Measurements from ENCODE around the gene NEUROG2. TPM values are rescaled to one million over a fixed set of nuclear protein-coding genes. Genes with fewer than 3 reads are reported as not detected.

The NEUROG2 gene
- total and polyA plus RNA-seq, 2 of the 4 experiments (the other 2 are of a cell fraction): not detected

DNA sequence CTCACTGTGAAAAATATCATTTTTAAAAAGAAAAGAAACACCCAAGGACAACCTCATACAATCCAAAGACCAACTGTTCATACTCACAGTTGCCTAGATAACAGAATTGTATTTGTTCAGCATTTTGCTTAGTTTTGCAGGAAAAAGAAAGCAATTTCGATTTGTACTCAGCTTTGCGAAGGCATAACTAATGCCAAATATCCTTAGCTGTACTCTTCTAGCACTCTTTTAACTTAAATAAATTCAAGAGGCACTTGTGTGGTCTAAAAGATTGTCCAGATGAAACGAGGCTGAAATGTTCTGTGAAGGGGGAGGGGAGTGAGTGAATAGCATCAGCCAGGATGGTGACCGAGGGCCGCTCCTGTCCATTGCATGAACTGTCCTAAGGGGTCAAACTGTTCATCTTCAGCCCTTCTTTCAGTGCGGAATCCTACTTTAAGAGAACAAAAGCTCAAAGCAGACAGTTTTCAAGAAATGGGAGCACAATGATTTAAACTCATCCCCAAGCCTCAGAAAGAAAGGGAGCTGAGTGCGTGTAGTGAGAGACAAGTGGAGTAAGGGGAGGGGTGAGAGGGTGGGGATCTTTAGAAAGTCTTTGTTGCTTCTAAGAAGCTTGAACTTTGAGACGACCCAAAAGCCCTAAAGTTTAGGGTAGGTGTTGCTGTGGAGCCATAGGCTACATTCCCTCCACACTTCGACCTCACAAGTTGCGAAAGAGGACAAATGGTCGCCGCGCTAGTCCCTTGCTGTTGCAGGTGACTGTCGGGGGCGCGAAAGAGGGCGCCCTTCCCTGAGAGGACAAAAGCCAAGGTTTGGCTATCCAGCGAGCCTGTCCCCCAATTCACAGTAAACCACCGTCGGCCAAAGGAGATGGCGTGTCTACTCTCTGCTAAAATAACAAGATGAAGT lies 4.0 kb upstream of the NEUROG2 start:
- Histone ChIP-seq H3K56ac (ENCODE audit: extremely low read depth, insufficient read depth, low read length) (no peak overlapping the region), H3K14ac (replicated peaks; ENCODE audit: low read depth, low read length) (no peak overlapping the region), H2AK9ac (replicated peaks; ENCODE audit: low read depth, low read length, poor library complexity) (no peak overlapping the region), H3K23ac (ENCODE audit: low read depth, low read length) (no peak overlapping the region), H3K9ac (ENCODE audit: low read depth, low read length) (no peak overlapping the region), H2BK15ac (ENCODE audit: low read depth, low read length) (no peak overlapping the region), H3K4me3 (ENCODE audit: insufficient read depth, low read depth, low read length) (no peak overlapping the region), H4K91ac (ENCODE audit: insufficient read depth, low read depth, low read length) (no peak overlapping the region), H4K8ac (ENCODE audit: low read depth in 2 of 2, low read length in 2 of 2) (no peak overlapping the region), H3K36me3 (ENCODE audit: control insufficient read depth, insufficient read depth, low read length) (no peaks in the 10 kb centered on the region), H3K4me1 (ENCODE audit: control insufficient read depth, insufficient read depth, low read length) (no peaks in the 10 kb centered on the region; the same call in 1 of the 2 replicates), H2BK120ac (ENCODE audit: low read depth, low read length) (no peak overlapping the region), H3K79me1 (ENCODE audit: low read depth in 1 of 2, low read length in 2 of 2) (no peaks in the 10 kb centered on the region), H3K9me1 (ENCODE audit: insufficient read depth, low read length) (no peaks in the 10 kb centered on the region), H2AK5ac (ENCODE audit: low read depth, low read length) (no peak overlapping the region), H3K9me3 (ENCODE audit: control insufficient read depth, insufficient read depth, low read length) (peaks cover 28% of the 10 kb centered on the region), H3K27ac (ENCODE audit: insufficient read depth, low read length) (no peak overlapping the region), H3K4ac (ENCODE audit: low read depth, low read length) (no peak overlapping the region), H2BK20ac (ENCODE audit: low read depth, low read length) (no peak overlapping the region), H2AFZ (replicated peaks; ENCODE audit: low read length, poor library complexity) (no peak overlapping the region), H3K27me3 (ENCODE audit: control insufficient read depth, insufficient read depth, low read length) (peaks cover 86% of the 10 kb centered on the region), H4K5ac (ENCODE audit: low read depth, low read length) (no peak overlapping the region), H2BK5ac (ENCODE audit: low read depth, low read length, poor library complexity, severe bottlenecking) (no peak overlapping the region), H3K4me2 (ENCODE audit: low read depth, low read length) (no peak overlapping the region), H4K20me1 (ENCODE audit: insufficient read depth, low read length) (no peaks in the 10 kb centered on the region), H3K18ac (ENCODE audit: low read depth, low read length) (no peak overlapping the region)
- no TSS peak for BruUV-seq (replicated peaks)
- in situ Hi-C loops (cut with MboI; ENCODE audit: low sequenced_read_pairs) (no loop called here), intact Hi-C loops (cut with micrococcal nuclease) (loop anchor here (5.0 kb wide), 1 partner anchor 423 kb away; no protein-coding TSS in a partner anchor), dilution Hi-C loops (cut with HindIII; ENCODE audit: low sequenced_read_pairs, unreplicated experiment) (no loop called here)
- ATAC-seq (ENCODE audit: low read depth) (no peak), DNase-seq (no peak)
- TF ChIP-seq MAFK (IDR thresholded peaks at IDR 0.05; ENCODE audit: low read depth, low read length): no peak
- no peak for TF ChIP-seq CHD1 (IDR thresholded peaks at IDR 0.05; ENCODE audit: low read depth, low read length)
- TF ChIP-seq NFE2L2 (IDR thresholded peaks at IDR 0.05; ENCODE audit: low read depth, low read length): no peak
- TF ChIP-seq, protein P1, sequence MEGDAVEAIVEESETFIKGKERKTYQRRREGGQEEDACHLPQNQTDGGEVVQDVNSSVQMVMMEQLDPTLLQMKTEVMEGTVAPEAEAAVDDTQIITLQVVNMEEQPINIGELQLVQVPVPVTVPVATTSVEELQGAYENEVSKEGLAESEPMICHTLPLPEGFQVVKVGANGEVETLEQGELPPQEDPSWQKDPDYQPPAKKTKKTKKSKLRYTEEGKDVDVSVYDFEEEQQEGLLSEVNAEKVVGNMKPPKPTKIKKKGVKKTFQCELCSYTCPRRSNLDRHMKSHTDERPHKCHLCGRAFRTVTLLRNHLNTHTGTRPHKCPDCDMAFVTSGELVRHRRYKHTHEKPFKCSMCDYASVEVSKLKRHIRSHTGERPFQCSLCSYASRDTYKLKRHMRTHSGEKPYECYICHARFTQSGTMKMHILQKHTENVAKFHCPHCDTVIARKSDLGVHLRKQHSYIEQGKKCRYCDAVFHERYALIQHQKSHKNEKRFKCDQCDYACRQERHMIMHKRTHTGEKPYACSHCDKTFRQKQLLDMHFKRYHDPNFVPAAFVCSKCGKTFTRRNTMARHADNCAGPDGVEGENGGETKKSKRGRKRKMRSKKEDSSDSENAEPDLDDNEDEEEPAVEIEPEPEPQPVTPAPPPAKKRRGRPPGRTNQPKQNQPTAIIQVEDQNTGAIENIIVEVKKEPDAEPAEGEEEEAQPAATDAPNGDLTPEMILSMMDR (conservative IDR thresholded peaks at IDR 0.05; ENCODE audit: low read depth, low read length): no peak
- TF ChIP-seq SMC3 (IDR thresholded peaks at IDR 0.05; ENCODE audit: low read depth, low read length): no peak
- no peak for TF ChIP-seq RCOR1 (IDR thresholded peaks at IDR 0.05; ENCODE audit: insufficient replicate concordance, low read length)
- no peak for TF ChIP-seq POLR2A (IDR thresholded peaks at IDR 0.05; ENCODE audit: low read depth, low read length)
- TF ChIP-seq, protein P2, sequence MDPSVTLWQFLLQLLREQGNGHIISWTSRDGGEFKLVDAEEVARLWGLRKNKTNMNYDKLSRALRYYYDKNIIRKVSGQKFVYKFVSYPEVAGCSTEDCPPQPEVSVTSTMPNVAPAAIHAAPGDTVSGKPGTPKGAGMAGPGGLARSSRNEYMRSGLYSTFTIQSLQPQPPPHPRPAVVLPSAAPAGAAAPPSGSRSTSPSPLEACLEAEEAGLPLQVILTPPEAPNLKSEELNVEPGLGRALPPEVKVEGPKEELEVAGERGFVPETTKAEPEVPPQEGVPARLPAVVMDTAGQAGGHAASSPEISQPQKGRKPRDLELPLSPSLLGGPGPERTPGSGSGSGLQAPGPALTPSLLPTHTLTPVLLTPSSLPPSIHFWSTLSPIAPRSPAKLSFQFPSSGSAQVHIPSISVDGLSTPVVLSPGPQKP (IDR thresholded peaks at IDR 0.05; ENCODE audit: borderline replicate concordance, low read depth, low read length): no peak
- POLR2A ChIA-PET (ENCODE audit: unreplicated experiment): no interaction called here
- WGBS, 2 experiments (ENCODE audit: extremely low coverage in 2 of 2, insufficient read length in 1 of 2): no CpG with 5 or more reads among the region's 21 CpGs
- CTCF ChIA-PET: interaction anchor here (0.8 kb wide), 1 partner anchor 135 kb away, joined by 3 read pairs; no protein-coding TSS in a partner anchor

Measured in IMR-90 (cell line).